DMS153 treated with DMSO at 0.1 percent for 48 hours (cell line): Measurements from ENCODE around the gene KIF26B.

Experiments used
- DNase-seq: peaks from one replicate; lab custom pipeline; 2025; ENCODE audit not compliant: unreplicated experiment; lab: John Stamatoyannopoulos, UW

KIF26B gene

GRCh38 chr1:245234217-245235081, 79.7 kb downstream of the KIF26B start:
- DNase-seq, result peak; percentile 91

GRCh38 chr1:245235156-245235555, 80.4 kb downstream of the KIF26B start:
- DNase-seq, result no peak

GRCh38 chr1:245240648-245241165, 85.9 kb downstream of the KIF26B start:
- no peak for DNase-seq

- DNase-seq, result no peak
Observed at GRCh38 chr1:245241526-245242130, 86.8 kb downstream of the KIF26B start.

GRCh38 chr1:245242989-245243388, 88.2 kb downstream of the KIF26B start:
- no peak for DNase-seq

DNA sequence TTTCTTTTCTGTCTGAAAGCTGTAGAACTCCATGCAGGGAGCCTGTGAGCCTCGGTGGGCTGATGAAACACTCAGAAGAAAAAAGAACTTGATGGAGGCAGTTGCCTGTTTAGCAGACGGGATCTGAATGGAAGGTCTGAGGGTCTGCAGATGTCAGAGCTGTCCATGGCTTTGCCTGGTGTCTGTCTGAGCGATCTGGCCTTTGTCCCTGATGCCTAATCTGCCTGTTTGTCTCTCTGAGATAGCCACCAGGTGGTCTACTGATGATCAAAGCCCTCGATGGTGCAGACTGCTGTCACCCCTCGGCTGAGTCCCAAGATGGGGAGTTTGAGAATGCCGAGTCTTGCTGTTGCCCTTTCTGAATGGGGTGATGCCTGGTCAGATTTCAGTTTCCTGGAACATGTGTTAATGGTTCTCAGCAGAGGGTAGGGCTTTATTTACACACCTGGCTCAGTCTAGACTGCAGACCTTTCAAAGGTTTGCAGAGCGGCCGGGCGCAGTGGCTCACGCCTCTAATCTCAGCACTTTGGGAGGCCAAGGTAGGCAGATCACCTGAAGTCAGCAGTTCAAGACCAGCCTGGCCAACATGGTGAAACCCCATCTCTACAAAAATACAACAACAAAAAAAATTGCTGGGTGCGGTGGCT, 90.4 kb downstream of the KIF26B start:
- DNase-seq, result peak; percentile 90

- DNase-seq, result no peak
Observed at GRCh38 chr1:245246433-245246832, 91.6 kb downstream of the KIF26B start.

DNA sequence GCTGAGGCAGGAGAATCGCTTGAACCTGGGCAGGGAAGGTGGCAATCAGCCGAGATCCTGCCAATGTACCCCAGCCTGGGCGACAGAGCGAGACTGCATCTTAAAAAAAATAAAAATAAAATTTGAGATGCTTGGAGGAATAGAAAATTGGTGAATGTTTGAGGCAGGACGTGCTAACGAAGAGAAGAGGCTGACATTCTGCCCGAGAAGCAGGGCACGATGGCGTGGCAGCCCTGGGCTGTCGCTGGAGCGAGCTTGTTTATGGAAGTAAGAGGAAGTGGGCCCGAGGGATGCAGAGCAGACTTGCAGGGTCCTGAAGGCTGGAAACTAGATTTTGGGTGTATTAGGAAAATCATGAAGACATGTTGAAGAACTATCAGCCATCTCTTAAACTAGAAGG, 92.6 kb downstream of the KIF26B start:
- no peak for DNase-seq

DNA sequence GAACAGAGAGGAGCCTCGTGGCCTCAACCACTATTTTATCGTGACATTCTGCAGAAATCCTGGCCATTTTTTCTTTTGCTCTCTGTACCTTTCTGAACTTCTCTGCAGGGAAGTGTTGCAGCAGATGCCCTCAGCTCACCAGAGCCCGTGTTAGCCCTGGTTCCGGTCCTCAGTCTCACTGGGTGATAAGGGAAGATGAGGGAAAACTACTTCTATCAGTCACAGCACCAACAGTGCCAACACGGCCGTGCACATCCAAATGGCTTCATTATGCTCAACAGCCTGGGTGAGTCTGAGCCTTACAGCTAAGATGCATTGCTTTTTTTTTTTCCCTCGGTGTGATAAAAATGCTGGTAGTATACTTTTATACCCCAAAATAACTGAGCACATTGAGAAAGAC, 93.0 kb downstream of the KIF26B start:
- no peak for DNase-seq

DNA sequence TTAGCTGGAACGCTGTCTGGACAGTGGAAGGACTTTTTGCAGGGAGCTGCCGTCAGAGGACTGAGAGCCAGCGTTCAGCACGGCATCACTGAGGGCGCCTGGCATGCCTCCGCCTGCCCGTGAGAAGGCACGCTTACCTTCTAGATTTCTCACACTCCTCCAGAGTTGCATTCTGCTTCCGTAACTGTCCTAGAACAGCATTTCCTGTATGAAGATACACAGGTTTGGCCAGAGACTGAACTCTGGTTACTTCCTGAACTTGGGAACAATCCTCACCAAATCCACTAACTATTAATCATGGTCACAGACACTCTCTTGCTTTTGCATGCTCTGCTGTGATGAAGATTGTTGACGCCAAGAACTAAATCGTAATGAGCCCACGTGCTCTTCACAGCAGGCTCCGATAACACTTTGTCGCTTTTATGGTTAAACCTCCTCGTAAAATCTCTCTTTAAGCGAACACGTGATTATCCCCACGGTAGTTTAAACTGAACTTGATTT, 93.5 kb downstream of the KIF26B start:
- DNase-seq, result peak; percentile 31

DNA sequence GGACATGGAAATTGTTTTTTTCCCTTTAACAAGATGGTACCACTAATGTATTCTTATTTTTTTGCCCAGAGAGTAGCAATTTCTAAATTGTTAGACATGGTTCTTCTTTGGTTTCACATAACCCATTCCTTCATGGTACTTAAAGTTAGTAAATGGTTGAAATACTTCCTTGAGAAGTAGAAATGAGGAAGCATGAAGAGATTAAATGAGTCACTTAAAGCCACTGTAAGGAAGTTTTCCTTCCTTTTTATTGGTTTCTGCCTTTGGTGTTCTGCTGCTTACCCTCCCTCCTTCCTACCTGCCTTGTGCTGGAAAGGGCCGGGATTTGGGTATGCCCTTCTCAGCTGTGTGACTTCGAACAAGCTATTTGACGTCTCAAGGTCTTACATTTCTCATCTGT, 101.0 kb downstream of the KIF26B start:
- DNase-seq, result no peak

DNA sequence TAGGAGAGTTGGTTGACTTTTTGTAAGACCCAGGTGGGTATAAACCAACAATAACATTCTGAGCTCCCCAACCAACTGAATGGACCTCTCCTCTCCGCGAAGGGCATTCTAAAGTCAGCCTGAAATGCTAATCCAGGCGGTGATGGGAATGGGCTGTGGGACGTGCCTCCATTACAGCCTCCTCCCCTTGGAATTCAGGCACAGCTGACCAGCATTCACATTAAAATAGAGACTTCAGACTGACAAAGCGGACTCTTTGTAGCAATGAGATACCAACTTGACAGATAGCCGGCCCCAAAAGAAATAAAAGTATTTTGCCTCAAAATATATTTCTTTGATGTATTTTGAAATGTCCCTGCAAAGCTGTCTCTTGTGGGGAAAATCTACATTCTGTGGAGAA, 101.7 kb downstream of the KIF26B start:
- DNase-seq, result no peak

- DNase-seq, result peak; percentile 81
Observed at GRCh38 chr1:245258271-245258920, 103.6 kb downstream of the KIF26B start.

DNA sequence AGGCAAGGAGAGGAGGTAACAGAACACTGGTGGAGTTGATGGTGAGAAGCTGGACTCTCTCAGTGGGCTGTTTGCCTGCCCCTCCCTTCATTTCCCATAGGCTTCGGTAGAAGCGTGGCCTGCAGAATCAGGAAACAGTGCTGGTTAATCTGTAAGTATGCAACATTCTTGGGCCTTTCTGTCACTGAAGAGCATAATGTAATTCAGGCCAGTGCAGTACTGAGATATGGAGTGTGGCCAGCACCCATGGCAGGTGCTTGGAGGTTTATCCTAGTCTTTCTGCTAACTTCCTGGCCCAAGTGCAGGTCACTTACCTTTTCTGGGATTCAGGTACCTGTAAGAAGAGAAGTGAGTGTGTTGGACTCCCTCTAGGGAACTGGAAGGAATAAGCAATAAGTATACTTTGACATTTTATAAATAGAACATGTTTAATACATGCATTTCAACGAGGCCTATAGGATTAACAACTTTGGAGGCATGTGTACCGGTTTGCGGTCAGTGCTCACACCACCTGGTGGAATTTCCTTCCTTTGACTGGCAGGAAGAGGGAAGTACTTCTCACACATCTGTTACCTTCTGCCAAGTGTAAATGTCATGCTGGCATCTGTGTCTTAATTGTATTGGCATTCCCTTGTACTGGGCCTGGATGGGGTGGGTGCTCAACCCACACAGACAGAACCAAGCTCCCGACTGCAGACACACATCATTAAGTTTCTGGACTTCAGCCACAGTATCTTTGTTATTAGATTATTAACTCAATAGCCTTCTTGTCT, 105.5 kb downstream of the KIF26B start:
- no peak for DNase-seq

- no peak for DNase-seq
Observed at GRCh38 chr1:245260883-245261282, 106.1 kb downstream of the KIF26B start.

- no peak for DNase-seq
Observed at GRCh38 chr1:245261786-245262185, 107.0 kb downstream of the KIF26B start.

- DNase-seq, result no peak
Observed at GRCh38 chr1:245263529-245264095, 108.8 kb downstream of the KIF26B start.

- no peak for DNase-seq
Observed at GRCh38 chr1:245264226-245264625, 109.4 kb downstream of the KIF26B start.

- no peak for DNase-seq
Observed at GRCh38 chr1:245266105-245266504, 111.3 kb downstream of the KIF26B start.

DNA sequence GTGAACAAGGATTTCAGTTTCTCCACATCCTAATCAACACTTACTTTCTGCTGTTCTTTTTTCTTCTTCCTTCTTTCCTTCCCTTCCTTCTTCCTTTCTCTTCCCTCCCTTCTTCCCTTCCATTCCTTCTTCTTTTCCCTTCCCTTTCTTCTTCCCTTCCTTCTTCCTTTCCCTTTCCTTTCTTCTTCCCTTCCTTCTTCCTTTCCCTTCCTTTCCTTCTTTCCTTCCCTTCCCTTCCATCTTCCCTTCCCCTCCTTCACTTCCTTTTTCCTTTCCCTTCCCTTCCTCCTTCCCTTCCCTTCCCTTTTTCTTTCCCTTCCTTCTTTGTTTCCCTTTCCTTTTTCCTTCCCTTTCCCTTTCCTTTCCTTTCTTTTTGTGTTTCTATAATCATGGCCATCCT, 115.3 kb downstream of the KIF26B start:
- DNase-seq, result no peak
